ENCODE measurements around the gene RAB3C.
"Not testable (repeated sequence)": the region's sequence is repeated elsewhere in the genome, so short reads cannot be mapped to it uniquely, and the experiment has no call there.

RAB3C gene, protein sequence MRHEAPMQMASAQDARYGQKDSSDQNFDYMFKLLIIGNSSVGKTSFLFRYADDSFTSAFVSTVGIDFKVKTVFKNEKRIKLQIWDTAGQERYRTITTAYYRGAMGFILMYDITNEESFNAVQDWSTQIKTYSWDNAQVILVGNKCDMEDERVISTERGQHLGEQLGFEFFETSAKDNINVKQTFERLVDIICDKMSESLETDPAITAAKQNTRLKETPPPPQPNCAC

DNA sequence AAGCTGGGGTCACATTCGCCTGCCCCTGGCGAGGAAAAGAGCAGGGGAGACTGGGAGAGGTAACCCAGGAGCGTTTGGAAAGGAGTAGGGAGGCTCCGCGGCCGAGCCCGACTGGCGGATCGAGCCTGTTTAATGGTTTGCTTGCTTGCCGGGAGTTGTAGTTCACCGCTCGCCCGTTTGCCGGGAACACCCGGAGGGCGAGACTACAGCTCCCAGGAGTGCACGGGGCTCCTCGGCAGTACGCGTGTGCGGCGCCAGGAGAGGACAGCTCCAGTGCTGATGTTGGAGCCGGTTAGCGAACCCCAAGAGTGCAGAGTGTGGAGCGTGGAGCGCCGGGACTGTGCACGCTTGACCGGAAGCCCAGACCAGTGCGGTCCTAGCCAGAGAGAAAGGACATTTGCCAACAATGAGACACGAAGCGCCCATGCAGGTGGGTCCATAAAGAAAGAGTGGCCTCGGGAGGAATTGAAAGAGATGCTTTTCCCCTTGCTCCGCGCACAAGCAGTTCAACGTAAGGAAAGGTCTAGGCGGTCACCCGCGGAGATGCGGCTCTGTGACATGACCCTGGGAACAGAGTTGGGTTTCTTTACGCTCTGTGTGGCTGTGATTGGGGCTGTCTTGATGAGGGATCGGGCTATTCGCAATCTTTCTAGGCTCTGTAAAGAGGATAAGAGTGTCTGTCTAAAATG is at the start of gene RAB3C:
RAB3C (plus strand) TSS at position 273 of the 689 bp plus-strand sequence; CDS start at position 407, 134 bp downstream.
- peak; percentile 1 for DNase-seq (ENCODE audit: low read depth)

- DNase-seq (ENCODE audit: low read depth), result not testable (repeated sequence)
Observed at GRCh38 chr5:58541935-58542334, 40.9 kb upstream of the RAB3C start.

GRCh38 chr5:58542709-58543108 is 40.2 kb upstream of the RAB3C start:
- no peak for DNase-seq (ENCODE audit: low read depth)

DNA sequence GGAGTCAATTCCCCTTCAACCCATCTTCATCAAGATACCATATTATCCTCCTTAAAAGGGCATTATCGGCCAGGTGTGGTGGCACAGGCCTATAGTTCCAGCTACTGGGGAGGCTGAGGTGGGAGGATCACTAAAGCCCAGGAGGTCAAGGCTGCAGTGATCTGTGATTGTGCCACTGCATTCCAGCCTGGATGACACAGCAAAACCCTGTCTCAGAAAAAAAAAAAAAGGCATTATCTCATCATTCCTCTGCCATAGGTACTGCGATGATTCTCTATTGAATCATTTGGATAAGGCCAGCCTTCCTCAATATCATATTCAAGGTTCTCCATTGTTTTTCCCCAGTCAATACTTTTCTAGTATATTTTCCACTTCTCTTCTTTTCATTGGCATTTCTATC is 39.2 kb upstream of the RAB3C start:
- DNase-seq (ENCODE audit: low read depth), result no peak

GRCh38 chr5:58544195-58544594 is 38.7 kb upstream of the RAB3C start:
- no peak for DNase-seq (ENCODE audit: low read depth)

- no peak for DNase-seq (ENCODE audit: low read depth)
Observed at GRCh38 chr5:58544926-58545325, 37.9 kb upstream of the RAB3C start.

DNA sequence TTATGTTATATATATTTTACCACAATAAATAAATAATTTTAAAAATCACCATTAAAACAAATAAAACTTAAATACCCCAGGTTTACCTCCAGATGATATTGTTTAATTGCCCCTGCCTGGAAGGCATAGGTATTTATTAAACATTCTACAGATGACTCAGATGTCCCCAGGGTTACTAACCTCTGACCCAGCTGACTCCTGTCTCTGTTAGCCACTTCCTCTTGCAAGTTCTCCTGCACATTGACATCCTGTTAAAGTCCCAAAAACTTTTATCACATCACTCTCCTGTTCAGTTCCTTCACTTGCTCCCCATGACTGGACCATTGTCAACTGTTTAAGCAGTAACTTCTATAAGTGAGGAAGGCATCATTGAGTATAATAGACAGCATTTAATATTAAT is 37.0 kb upstream of the RAB3C start:
- DNase-seq (ENCODE audit: low read depth), result no peak

DNA sequence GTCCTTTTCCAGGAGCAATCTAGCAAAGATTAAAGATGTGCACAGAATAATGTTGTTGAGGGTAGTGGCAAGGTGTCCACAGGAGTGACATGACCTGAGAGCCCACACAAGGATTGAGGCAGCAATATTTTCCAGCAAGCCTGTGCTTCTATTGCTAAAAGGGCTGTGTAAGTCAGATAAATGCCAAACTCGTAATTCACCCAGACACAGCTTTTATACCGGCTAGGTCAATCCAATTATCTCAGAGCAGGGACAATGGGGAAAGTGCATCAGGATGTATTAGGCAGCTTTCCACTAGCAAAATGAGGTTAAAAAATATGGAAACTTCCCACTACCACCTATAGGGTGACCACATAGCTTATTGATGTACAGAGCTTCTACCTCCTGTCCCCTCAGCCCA is 34.8 kb upstream of the RAB3C start:
- DNase-seq (ENCODE audit: low read depth), result no peak

GRCh38 chr5:58551492-58551891 is 31.4 kb upstream of the RAB3C start:
- DNase-seq (ENCODE audit: low read depth), result no peak

DNA sequence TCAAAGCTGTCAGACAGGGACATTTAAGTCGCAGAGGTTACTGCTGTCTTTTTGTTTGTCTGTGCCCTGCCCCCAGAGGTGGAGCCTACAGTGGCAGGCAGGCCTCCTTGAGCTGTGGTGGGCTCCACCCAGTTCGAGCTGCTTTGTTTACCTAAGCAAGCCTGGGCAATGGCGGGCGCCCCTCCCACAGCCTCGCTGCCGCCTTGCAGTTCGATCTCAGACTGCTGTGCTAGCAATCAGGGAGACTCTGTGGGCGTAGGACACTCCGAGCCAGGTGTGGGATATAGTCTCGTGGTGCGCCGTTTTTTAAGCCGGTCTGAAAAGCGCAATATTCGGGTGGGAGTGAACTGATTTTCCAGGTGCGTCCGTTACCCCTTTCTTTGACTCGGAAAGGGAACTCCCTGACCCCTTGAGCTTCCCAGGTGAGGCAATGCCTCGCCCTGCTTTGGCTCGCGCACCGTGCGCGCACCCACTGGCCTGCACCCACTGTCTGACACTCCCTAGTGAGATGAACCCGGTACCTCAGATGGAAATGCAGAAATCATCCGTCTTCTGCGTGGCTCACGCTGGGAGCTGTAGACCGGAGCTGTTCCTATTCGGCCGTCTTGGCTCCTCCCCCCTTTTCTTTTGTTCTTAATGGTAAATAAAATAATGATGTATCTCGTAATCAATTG is 25.1 kb upstream of the RAB3C start:
- DNase-seq (ENCODE audit: low read depth), result not testable (repeated sequence)

DNA sequence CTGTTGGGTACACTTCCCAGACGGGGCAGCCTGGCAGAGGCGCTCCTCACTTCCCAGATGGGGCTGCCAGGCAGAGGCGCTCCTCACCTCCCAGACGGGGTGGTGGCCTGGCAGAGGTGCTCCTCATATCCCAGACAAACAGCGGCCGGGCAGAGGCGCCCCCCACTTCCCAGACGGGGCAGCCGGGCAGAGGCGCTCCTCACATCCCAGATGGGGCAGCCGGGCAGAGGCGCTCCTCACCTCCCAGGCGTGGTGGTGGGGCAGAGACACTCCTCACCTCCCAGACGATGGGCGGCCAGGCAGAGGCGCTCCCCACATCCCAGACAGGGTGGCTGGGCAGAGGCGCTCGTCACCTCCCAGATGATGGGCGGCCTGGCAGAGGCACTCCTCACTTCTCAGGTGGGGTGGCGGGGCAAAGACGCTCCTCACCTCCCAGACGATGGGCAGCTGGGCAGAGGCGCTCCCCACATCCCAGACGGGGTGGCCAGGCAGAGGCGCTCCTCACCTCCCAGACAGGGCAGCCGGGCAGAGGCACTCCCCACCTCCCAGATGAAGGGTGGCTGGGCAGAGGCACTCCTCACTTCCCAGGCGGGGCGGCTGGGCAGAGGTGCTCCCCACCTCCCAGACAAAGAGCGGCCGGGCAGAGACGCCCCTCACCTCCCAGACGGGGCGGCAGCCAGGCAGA is 19.7 kb upstream of the RAB3C start:
- not testable (repeated sequence) for DNase-seq (ENCODE audit: low read depth)

DNA sequence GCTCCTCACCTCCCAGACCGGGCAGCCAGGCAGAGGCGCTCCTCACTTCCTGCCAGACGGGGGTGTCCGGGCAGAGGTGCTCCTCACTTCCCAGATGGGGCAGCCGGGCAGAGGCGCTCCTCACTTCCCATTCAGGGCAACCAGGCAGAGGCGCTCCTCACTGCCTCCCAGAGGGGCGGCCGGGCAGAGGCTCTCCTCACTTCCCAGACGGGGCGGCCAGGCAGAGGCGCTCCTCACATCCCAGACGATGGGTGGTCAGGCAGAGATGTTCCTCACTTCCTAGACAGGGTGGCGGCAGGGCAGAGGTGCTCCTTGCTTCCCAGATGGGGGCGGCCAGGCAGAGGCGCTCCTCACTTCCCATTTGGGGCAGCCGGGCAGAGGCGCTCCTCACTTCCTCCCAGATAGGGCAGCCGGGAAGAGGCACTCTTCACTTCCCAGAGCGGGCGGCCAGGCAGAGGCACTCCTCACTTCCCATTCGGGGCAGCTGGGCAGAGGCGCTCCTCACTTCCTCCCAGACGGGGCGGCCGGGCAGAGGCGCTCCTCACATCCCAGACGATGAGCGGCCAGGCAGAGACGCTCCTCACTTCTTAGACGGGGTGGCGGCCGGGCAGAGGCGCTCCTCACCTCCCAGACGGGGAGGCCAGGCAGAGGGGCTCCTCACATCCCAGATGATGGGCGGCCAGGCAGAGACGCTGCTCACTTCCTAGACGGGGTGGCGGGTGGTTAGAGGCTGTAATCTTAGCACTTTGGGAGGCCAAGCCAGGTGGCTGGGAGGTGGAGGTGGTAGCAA is 18.6 kb upstream of the RAB3C start:
- DNase-seq (ENCODE audit: low read depth), result not testable (repeated sequence)

DNA sequence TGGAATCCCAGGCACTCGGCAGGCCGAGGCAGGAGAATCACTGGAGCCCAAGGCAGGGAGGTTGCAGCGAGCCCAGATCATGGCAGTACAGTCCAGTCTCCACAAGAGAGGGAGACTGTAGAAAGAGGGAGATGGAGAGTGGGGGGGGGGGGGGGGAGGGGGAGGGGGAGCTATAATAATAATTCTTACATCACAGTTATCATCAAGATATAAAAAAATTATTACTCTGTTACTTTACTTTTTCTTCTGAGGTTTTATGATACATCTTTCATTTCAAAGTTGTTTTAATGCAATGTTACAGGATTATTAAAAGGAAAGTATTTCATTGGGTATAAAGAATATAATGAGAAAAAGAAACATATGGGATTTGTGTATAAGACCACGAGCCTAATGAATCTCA is 17.8 kb upstream of the RAB3C start:
- DNase-seq (ENCODE audit: low read depth), result no peak

DNA sequence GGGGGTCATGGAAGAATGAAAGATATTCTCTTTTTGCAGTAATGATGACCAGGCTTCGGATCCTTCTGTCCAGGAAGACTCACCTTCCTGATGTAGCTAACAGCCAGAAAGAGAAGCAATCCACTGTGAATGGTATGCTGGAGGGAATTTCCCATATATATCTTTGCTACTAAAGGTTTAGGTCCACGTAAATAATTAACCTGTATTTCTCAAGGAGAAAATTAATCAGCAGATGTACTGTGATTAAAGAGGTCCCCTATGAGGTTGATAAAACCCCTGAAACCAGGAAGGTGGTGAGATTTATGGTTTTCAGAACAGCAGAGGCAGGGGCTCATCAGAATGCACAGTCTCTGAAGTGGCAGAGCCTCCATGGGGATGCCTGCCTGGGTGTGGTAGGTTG is 11.4 kb upstream of the RAB3C start:
- no peak for DNase-seq (ENCODE audit: low read depth)

DNA sequence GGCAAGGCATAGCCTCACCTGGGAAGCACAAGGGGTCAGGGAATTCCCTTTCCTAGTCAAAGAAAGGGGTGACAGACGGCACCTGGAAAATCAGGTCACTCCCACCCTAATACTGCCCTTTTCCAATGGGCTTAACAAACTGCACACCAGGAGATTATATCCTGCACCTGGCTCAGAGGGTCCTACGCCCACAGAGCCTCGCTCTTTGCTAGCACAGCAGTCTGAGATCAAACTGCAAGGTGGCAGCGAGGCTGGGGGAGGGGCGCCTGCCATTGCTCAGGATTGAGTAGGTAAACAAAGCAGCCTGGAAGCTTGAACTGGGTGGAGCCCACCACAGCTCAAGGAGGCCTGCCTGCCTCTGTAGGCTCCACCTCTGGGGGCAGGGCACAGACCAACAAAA is 9.9 kb upstream of the RAB3C start:
- DNase-seq (ENCODE audit: low read depth), result not testable (repeated sequence)

- DNase-seq (ENCODE audit: low read depth), result no peak
Observed at GRCh38 chr5:58579781-58580180, 3.1 kb upstream of the RAB3C start.

GRCh38 chr5:58582019-58582802 is 664 bp upstream of the RAB3C start:
- no peak for DNase-seq (ENCODE audit: low read depth)

GRCh38 chr5:58595952-58596351 is 13.1 kb downstream of the RAB3C start:
- no peak for DNase-seq (ENCODE audit: low read depth)

GRCh38 chr5:58598440-58598839 is 15.6 kb downstream of the RAB3C start:
- DNase-seq (ENCODE audit: low read depth), result no peak

DNA sequence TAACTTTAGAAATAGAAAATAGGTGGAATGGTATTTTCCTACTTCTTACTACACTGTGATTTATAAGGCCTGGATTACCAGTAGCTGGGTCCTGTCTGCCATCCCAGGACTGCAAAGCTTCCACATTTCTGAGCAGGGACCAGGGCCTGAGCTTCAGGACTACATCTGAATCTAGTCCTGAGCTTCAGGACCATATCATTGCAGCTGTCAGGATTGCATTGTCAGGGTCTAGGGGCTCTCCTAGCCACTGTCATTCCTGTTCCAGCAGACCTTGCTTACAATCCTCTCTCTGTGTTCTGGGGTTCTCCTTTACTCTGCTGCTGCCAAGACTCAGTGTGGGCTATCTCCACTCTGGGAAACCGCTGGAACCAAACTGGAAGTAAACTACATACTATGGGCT is 16.3 kb downstream of the RAB3C start:
- no peak for DNase-seq (ENCODE audit: low read depth)

DNA sequence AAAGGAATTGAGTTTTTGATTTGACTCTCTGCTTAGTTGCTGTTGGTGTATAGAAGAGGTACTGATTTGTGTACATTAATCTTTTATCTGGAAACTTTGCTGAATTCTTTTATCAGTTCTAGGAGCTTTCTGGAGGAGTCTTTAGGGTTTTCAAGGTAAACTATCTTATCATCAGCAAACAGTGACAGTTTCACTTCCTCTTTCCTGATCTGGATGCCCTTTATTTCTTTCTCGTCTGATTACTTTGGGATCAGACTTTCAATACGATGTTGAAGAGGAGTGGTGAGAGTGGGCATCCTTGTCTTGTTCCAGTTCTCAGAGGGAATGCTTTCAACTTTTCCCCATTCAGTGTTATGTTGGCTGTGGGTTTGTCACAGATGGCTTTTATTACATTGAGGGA is 17.7 kb downstream of the RAB3C start:
- not testable (repeated sequence) for DNase-seq (ENCODE audit: low read depth)
